Choroid plexus epithelial cell (primary cell): ENCODE measurements around the gene TMC6.
A peak's percentile ranks its signal among the peaks of the same experiment; 100 is the strongest.

Experiments used
- DNase-seq: peaks from one replicate; pipeline ENCODE4 v3.0.0-alpha.2; 2010; ENCODE audit warnings: low read depth
- H3K4me3 ChIP-seq: 2 replicates; pipeline ENCODE4 v1.5.1; 2011; ENCODE audit warnings: low read depth, mild to moderate bottlenecking, control low read depth, low read length, moderate library complexity
- TF ChIP-seq, protein P1 (sequence below): conservative IDR thresholded peaks from 2 replicates; pipeline ENCODE4 v1.5.1; 2011; ENCODE audit warnings: low read depth, mild to moderate bottlenecking, control low read depth, inconsistent platforms, low read length, moderate library complexity

The TMC6 gene

DNA sequence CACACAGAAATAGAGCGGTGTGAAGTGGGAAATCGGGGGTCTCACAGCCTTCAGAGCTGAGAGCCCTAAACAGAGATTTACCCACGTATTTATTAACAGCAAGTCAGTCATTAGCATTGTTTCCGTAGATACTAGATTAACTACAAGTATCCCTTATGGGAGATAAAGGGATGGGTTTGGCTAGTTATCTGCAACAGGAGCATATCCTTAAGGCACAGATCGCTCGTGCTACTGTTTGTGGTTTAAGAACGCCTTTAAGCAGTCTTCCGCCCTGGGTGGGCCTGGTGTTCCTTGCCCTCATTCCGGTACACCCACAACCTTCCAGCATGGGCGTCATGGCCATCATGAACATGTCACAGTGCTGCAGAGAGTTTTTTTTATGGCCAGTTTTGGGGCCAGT lies 27.0 kb downstream of the TMC6 start:
- no peak for DNase-seq
- TF ChIP-seq, protein P1, sequence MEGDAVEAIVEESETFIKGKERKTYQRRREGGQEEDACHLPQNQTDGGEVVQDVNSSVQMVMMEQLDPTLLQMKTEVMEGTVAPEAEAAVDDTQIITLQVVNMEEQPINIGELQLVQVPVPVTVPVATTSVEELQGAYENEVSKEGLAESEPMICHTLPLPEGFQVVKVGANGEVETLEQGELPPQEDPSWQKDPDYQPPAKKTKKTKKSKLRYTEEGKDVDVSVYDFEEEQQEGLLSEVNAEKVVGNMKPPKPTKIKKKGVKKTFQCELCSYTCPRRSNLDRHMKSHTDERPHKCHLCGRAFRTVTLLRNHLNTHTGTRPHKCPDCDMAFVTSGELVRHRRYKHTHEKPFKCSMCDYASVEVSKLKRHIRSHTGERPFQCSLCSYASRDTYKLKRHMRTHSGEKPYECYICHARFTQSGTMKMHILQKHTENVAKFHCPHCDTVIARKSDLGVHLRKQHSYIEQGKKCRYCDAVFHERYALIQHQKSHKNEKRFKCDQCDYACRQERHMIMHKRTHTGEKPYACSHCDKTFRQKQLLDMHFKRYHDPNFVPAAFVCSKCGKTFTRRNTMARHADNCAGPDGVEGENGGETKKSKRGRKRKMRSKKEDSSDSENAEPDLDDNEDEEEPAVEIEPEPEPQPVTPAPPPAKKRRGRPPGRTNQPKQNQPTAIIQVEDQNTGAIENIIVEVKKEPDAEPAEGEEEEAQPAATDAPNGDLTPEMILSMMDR: no peak
- H3K4me3 ChIP-seq: no peak overlapping the region

GRCh38 chr17:78101112-78101511 lies 27.4 kb downstream of the TMC6 start:
- TF ChIP-seq, protein P1: no peak
- no peak overlapping the region for H3K4me3 ChIP-seq
- no peak for DNase-seq

DNA sequence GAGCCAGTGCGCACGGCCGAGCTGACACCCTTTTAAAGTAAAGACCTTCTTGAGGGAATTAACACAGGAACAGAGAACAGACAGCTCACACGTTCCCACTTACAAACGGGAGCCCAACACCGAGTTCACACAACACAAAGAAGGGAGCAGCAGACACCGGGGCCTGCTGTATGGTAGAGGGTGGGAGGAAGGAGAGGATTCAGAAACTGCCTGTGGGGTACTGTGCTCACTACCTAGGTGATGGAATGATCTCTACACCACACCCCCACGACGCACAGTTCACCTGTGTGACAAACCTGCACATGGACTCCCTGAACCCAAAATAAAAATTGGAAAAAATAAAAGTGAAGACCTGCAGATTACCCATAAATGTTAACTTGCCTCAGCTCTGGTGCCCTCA lies 32.5 kb downstream of the TMC6 start:
- DNase-seq: no peak
- TF ChIP-seq, protein P1: no peak
- no peak overlapping the region for H3K4me3 ChIP-seq

- TF ChIP-seq, protein P1: no peak
- H3K4me3 ChIP-seq: no peak overlapping the region
- DNase-seq: no peak
Observed at GRCh38 chr17:78095035-78095434, 33.5 kb downstream of the TMC6 start.

- TF ChIP-seq, protein P1: no peak
- H3K4me3 ChIP-seq: no peak overlapping the region
- DNase-seq: no peak
Observed at GRCh38 chr17:78092794-78093324, 35.7 kb downstream of the TMC6 start.

DNA sequence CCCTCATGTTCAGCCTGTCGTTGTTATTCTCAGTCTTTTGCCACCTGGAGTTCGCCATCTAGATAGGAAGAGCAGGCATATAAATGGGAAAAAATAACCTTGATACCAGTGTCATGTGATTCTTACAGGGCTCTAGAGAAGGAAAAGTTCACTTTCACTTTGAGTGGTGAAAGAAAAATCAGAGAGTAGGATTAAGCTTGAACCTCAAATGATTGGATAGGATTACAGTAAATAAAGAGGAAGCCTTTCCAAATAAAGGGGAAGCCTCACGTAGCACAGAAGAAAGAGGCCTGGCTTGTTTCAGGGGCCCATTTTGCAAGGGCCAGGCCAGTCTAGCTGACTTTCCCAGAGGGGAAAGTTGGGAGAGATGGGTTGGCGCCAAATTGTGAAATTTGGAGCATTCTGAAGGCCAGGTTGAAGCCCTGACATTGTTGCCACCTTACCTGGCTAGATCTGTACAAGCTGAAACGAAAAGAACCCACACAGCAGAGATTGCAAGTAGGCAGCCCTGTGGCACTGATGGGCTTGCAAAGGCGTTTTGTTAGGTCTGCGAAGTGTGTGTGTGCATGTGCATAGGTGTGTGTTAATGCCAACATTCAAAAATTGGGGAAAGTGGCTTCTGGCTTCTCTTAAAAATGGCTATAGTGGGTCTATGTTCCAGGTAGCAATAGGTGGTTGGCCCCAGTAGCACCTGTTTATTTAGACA lies 38.8 kb downstream of the TMC6 start:
- TF ChIP-seq, protein P1: no peak
- DNase-seq: peak; percentile 10
- no peak overlapping the region for H3K4me3 ChIP-seq

DNA sequence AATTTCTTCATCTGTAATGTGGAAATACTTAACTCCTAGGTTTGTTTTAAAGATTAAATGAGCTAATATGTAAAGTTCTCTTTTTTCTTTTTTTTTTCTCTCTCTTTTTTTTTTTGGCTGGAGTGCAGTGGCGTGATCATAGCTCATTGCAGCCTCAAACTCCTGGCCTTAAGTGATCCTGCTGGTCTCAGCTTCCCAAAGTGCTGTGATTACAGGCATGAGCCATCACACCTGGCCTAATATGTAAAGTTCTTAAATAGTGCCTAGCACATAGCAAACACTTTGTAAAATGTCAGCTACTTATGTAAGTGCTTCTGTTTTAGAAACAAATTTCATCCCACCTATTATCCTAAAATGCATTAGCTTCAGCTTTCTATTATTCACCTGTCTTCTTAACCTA lies 40.0 kb downstream of the TMC6 start:
- no peak overlapping the region for H3K4me3 ChIP-seq
- TF ChIP-seq, protein P1: no peak
- DNase-seq: no peak
